GM18951 (cell line): Measurements from ENCODE around the gene SLC25A23.

ENCODE experiments used
- POLR2A ChIP-seq: IDR thresholded peaks from 4 replicates; pipeline ENCODE4 v1.6.1; 2011; ENCODE audit warnings: mild to moderate bottlenecking; ENCODE audit not compliant: insufficient read length, insufficient read depth; ENCODE audit errors: extremely low read depth
- in situ Hi-C: fragments of 300-500 bp; cut with MboI; formaldehyde crosslinking; loops from one replicate; pipeline ENCODE4 v1.12.0; 2022; ENCODE audit warnings: low sequenced_read_pairs, mixed read lengths, inconsistent platforms; ENCODE audit not compliant: unreplicated experiment

The SLC25A23 gene

DNA sequence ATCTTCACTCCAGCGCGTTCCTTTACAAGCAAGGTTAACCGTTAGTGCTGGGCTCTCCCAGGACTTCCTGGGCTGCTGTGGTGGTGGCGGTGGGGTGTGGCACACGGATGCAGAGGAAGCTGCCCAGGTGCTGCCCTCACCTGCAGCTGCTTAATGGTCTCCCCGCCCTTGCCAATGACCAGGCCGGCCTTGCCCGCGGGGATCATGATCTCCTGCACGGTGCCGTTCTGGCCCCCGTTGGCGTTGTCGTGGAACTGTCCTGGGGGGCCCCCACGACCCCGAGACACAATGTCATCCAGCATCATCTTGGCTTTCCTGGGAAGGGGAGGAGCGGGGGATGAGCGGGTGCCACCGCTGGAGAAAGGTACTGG lies 41.0 kb downstream of the SLC25A23 start:
- TF ChIP-seq POLR2A, result no peak
- in situ Hi-C loops, result no loop called here

- no peak for TF ChIP-seq POLR2A
- in situ Hi-C loops, result no loop called here
These were observed 41.7 kb downstream of the SLC25A23 start for GRCh38 chr19:6417713-6418561.

- in situ Hi-C loops, result no loop called here
- TF ChIP-seq POLR2A, result no peak
These were observed 42.8 kb downstream of the SLC25A23 start for GRCh38 chr19:6416658-6417405.

DNA sequence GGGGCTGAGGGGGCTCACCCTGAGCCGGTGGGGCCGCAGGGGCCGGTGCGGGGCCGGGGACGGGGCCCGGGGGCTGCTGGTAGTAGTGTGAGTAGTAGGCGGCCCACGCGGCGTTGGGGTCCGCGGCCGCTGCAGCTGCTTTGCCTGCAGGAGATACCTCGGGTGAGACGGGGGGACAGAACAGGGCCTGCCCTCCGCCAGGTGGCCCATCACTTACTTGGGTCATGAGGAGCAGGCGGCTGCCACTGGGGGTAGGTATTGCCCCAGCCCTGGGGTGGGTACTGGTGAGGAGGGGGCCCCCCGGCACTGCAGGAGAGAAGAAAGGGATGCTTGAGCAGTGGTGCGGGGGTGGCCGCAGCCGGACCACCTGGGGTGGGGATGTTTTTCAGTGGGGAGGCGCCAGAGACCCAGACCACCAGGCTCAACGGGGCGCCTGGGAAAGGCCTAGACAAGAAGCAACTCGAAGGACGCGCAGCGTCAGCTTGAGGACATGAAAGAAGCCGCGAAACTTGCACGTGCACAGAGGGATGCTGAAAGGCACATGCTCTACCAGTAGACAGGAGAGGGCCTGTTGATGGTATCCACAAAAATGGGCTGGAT lies 43.9 kb downstream of the SLC25A23 start:
- no peak for TF ChIP-seq POLR2A
- in situ Hi-C loops, result no loop called here

DNA sequence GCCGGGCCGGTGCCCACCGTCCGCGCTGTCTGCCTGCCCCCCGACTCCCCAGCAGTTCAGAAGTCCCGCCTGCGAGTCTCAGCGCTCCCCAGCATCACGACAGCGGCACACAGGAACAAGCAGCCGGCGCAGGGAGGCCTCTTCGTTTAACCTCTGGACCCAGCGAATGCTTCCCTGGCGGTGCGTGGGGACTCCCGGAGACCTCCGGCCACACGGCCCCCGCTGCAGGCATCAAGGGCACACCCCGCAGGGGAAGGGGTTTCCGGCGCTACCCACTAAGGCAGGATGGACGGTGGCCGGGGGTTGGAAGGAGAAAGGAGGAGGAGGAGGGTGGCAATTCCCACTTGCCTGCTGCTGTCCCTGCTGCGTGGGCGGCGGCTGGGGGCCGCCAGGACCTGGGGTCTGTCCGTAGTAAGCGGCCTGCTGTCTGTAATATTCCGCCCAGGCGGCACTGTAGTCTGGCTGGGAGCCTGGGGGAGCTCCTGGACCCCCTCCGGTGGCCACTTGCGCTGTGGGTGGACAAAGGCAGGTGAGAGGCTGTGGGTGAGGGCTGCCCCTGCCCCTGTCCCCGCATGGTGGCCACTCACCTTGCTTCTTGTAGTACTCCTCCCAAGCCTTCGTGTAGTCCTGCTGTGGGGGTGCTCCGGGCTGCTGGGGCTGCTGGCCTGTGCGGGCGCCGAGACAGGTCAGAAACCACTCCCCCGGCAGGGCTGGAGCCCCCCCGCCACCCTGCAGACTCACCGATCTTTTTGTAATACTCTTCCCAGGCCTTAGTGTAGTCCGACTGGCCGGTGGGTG lies 44.6 kb downstream of the SLC25A23 start:
- TF ChIP-seq POLR2A, result no peak
- in situ Hi-C loops, result no loop called here

- in situ Hi-C loops, result no loop called here
- TF ChIP-seq POLR2A, result no peak
These were observed 45.6 kb downstream of the SLC25A23 start for GRCh38 chr19:6413721-6414643.

DNA sequence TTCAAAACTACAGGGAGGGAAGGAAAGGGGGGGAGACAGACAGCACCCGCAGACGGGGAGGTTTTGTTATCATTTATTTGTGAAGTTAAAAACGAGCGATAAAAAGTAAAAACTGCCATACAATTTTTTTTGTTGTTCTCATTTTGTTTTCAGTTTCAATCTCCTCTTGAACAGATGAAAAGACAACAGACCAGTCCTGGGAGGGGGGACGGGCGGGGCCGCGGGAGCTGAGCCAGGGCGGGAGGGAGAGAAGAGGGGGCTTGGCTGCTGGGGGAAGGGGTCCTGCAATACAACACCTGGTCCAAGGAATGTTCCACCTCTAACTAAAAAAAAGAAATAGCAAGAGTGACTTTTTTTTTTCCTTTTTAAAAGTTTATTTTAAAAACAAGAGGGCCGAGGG lies 46.3 kb downstream of the SLC25A23 start:
- in situ Hi-C loops, result no loop called here
- TF ChIP-seq POLR2A, result no peak

- in situ Hi-C loops, result no loop called here
- TF ChIP-seq POLR2A, result no peak
These were observed 47.0 kb downstream of the SLC25A23 start for GRCh38 chr19:6412447-6413091.

DNA sequence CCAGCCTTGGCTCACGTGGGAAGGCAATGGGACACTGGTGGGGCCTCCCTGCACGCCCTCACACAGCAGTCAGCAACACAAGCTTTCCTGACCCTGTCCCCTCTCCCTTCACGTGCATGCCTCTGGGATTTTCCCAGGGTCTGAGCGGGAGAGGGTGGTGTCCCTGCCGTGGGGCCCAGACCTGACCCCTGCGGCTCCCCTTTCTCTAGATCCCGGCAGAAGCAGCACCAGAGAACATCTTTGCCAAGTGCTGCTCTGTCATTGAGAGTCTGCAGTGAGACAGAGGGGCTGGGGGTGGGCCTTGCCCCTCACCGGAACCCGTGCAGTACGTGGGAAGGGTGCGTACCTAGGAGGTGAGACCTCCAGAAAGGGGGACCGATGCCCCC lies 47.5 kb downstream of the SLC25A23 start:
- no peak for TF ChIP-seq POLR2A
- in situ Hi-C loops, result no loop called here

GRCh38 chr19:6409346-6409745 lies 50.2 kb downstream of the SLC25A23 start:
- no peak for TF ChIP-seq POLR2A

GRCh38 chr19:6406401-6406800 lies 53.2 kb downstream of the SLC25A23 start:
- no peak for TF ChIP-seq POLR2A
- in situ Hi-C loops, result no loop called here

More at GRCh38 chr19:6409346-6409745, 50.2 kb downstream of the SLC25A23 start:
- in situ Hi-C loops, result no loop called here
